GM15510 (cell line): ENCODE data around the gene ACYP2.

Source experiments
- POLR2A ChIP-seq: IDR thresholded peaks from 3 replicates; pipeline ENCODE4 v1.6.1; 2011; ENCODE audit warnings: borderline replicate concordance; ENCODE audit not compliant: insufficient read length; ENCODE audit errors: extremely low read depth

ACYP2 gene

DNA sequence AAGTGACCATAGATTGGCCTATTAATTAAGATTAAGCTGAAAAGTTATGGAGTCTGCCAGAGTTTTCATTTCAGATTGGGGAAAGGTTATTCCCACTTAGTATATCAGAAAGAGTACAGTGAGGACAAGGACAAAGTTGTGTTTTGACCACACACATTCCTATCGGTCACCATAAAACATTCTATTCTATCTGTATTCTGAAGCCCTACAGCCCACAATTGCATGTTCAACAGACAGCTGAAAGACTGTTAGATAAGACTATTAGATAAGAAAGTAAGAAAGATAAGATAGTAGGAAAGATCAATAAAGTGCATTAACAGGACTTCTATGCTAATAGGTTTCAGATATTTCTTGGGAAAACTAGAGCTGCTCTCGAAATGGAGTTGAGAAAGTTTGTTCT, 26.7 kb upstream of the ACYP2 start:
- TF ChIP-seq POLR2A, result no peak

- no peak for TF ChIP-seq POLR2A
These were observed 24.8 kb upstream of the ACYP2 start for GRCh38 chr2:54090521-54091117.

- TF ChIP-seq POLR2A, result peak; percentile 28
These were observed 22.5 kb upstream of the ACYP2 start for GRCh38 chr2:54092940-54093339.

- no peak for TF ChIP-seq POLR2A
These were observed 18.3 kb upstream of the ACYP2 start for GRCh38 chr2:54097124-54097523.

DNA sequence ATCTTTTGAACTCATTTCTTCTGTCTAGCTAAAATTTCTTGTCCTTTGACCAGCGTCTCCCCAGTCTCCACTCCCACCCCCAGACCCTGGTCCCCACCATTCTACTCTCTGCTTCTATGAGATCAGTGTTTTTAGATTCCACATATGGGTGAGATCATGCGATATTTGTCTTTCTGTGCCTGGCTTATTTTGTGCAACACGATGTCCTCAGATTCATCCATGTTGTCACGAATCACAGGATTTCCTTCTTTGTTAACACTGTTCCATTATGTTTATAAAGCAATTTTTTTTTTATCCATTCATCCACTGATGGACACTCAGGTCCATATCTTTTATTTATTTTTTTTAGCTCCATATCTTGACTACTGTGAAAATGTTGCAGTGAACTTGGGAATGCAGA, 16.0 kb upstream of the ACYP2 start:
- TF ChIP-seq POLR2A, result no peak

DNA sequence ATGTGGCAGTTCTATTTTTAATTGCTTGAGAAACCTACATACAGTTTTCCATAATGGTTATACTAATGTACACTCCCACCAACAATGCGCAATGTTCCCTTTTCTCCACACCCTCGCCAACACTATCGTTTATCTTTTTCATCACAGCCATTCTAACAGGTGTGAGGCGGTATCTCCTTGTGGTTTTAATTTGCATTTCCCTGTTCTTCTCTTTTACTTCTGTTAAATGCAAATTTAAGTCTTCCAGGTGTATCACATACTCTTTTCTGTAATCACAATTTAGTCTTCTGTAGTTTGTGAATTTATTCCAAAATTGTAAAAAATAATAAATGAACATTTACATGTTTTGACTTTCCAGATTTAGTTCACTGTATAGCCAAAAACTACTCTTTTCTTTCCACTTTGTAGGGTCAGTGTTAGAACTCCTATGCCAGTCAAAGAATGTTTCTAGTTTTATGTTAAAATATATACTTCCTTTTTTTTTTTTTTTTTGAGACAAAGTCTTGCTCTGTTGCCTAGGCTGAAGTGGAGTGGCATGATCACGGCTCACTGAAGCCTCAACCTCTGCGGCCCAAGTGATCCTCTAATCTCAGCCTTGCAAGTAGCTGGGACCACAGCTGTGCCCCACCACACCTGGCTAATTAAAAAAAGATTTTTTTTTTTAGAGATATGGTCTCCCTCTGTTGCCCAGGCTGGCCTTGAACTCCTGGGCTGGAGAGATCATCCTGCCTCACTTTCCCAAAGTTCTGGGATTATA, 15.4 kb upstream of the ACYP2 start:
- TF ChIP-seq POLR2A, result no peak

DNA sequence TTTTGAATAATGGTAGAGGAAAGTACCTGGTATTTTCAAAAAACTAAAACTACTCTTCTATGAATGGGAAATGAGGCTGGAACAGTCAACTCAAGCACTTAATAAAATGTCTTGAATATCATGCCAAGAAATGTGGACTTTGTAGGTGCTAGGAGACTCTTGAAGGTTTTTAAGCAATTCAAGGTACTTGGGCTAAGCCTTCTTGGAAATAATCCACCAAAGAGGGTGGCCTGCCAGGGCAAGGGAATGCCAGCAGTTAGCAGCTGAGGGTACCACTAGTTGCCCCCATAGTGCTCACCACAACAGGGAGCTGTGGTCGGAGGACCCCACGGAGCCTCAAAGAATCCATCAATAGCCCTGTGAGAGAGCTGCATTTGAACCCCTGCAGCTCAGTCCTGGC, 14.6 kb upstream of the ACYP2 start:
- TF ChIP-seq POLR2A, result no peak

DNA sequence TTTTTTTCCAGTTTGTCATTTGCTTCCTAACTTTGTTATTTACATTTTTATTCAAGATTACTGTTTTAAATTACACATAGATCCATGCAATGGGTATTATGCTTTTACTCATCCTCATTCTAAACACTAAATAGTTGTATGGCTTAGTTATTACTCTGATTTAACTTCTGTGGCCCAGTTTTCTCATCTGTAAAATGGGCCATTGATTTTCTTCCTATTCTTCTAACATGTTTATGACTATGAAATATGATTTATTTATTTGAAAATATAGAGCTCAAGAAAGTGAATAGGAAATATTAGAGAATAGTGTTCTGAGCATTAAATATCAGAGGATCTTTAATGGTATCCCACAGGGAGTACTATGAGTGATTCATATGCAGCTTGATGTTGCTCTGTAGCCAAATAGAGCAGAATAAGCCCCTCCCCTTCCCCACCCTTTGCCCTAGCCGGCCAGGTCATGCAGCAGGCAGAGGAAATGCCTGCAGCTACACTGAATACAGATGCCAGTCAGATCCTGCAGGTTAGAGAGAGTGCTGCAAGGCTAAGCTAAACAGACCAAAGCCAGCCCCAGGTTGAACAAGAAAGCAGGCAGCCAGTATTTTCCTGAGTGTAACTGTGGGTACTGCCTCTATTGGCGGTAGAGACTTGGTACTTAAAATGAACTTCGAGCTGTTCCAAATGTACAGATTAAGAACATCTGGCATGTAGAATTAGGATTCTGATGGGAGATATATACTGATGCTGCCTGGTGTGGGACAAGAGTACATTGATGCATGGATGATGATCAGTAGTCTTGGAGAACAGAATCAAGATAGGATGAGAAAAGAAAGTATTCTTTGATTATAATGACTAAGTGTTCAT, 11.7 kb upstream of the ACYP2 start:
- TF ChIP-seq POLR2A, result no peak

DNA sequence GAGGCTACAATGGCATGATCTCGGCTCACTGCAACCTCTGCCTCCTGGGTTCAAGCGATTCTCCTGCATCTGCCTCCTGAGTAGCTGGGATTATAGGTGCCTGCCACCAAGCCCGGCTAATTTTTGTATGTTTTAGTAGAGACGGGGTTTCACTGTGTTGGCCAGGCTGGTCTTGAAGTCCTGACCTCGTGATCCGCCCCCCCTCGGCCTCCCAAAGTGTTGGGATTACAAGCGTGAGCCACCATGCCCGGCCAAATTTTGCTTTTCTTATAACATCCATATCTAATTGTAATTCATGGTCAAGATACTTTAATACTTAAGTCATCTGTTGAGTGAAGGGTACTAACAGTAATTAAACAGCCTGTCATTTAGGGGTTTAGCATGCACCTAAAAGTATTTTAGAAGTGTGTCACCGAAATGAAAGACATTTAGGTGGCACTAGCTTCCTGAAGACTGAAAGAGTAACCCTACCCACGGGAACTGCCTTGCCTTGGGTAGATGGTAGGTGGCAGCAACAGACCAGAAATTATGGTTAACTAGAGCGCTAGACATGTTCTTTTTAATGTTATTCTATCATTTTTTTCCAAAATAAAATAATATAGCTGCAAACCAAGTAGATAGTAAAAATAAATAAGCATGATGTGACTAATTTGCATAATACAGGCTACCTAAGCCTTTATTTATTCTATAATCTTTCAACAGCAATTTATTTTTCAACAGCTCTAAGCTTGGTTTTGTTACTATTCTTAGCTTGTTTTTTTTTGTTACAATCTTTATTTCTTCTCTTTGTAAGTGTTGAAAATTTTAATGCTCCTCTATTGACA, 8.6 kb upstream of the ACYP2 start:
- TF ChIP-seq POLR2A, result no peak

GRCh38 chr2:54107455-54107764, 8.0 kb upstream of the ACYP2 start:
- TF ChIP-seq POLR2A, result no peak

DNA sequence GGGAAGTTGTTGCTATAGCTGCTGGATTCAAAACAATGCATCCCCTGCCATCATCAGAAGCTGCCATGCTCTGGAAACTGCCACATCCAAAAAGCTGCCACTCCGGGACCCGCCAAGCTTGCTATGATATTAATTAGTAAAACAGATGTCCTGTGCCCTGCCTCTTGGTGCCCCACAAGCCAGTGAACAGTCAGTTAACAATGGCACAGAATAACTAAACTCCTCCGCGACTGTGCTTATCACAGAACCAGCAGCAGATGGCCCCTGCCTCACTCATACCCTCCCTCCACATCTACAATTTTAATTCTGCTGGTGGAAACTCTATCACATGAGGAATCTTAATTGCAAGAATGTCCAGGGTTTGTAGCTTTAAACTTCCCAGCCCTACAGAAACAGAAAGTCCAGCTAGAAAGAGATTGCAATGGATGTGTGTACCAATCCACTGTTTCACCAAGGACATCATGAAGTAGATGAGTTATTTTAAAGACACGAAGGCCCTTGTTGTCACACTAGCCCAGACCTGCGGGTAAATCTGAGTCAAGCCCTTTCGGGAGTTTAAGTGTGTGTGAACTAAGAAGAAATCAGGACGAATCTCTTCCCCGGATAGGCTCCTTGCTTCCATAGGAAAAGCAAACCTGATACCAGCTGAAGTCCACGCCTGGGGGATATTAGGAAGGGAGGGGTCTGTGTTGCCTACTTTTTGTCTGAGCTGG, 7.4 kb upstream of the ACYP2 start:
- no peak for TF ChIP-seq POLR2A

- TF ChIP-seq POLR2A, result no peak
These were observed 5.6 kb upstream of the ACYP2 start for GRCh38 chr2:54109848-54110247.

- no peak for TF ChIP-seq POLR2A
These were observed 505 bp upstream of the ACYP2 start for GRCh38 chr2:54114936-54115283.

GRCh38 chr2:54120950-54121349, 5.5 kb downstream of the ACYP2 start:
- no peak for TF ChIP-seq POLR2A
